ENCODE measurements around the gene CLCA2. TPM values are rescaled to one million over a fixed set of nuclear protein-coding genes. Genes with fewer than 3 reads are reported as not detected.

The CLCA2 gene
- total RNA-seq, 1 experiment from 2014 or later, result not detected

DNA sequence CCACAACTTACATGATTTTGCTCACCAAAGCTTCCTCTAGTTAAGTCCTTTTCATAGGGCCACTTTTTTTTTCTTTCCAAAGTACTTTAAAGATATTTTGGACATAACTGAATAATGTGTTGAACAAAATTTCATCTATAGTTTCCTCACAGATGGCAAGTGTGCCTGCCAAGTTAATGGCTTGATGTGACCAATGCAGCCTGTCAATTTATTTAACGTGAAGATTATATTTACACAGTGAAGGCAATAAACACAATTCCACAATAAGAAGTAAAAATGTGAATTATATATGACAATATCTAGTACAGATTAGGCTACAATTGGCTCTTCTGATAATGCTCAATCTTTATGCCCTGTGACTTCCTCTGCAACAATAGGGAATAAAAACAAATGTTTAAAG lies 18.0 kb downstream of the CLCA2 start:
- H3K4me1 ChIP-seq (ENCODE audit: control insufficient read depth, insufficient read depth, low read length), result no peaks in the 10 kb centered on the region
- no peak overlapping the region for H3K4me3 ChIP-seq (ENCODE audit: low read depth in 2 of 2, low read length in 2 of 2)
- DNase-seq (ENCODE audit: low read depth, low spot score), result no peak
- ATAC-seq, result no peak
- POLR2A ChIA-PET, result interaction anchor here (0.6 kb wide), 1 partner anchor 36 kb away, joined by 3 read pairs; no protein-coding TSS in a partner anchor
- H3K27me3 ChIP-seq (ENCODE audit: control insufficient read depth, insufficient read depth, low read length), result peaks cover 25% of the 10 kb centered on the region
- CTCF ChIA-PET, result no interaction called here
- in situ Hi-C loops (cut with HindIII; ENCODE audit: low pct_unique_long_range_greater_than_20kb, low sequenced_read_pairs), result loop anchor here (5.0 kb wide), 1 partner anchor 60 kb away; no protein-coding TSS in a partner anchor
- TF ChIP-seq, protein P1, sequence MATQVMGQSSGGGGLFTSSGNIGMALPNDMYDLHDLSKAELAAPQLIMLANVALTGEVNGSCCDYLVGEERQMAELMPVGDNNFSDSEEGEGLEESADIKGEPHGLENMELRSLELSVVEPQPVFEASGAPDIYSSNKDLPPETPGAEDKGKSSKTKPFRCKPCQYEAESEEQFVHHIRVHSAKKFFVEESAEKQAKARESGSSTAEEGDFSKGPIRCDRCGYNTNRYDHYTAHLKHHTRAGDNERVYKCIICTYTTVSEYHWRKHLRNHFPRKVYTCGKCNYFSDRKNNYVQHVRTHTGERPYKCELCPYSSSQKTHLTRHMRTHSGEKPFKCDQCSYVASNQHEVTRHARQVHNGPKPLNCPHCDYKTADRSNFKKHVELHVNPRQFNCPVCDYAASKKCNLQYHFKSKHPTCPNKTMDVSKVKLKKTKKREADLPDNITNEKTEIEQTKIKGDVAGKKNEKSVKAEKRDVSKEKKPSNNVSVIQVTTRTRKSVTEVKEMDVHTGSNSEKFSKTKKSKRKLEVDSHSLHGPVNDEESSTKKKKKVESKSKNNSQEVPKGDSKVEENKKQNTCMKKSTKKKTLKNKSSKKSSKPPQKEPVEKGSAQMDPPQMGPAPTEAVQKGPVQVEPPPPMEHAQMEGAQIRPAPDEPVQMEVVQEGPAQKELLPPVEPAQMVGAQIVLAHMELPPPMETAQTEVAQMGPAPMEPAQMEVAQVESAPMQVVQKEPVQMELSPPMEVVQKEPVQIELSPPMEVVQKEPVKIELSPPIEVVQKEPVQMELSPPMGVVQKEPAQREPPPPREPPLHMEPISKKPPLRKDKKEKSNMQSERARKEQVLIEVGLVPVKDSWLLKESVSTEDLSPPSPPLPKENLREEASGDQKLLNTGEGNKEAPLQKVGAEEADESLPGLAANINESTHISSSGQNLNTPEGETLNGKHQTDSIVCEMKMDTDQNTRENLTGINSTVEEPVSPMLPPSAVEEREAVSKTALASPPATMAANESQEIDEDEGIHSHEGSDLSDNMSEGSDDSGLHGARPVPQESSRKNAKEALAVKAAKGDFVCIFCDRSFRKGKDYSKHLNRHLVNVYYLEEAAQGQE (IDR thresholded peaks at IDR 0.05; ENCODE audit: insufficient read depth in 1 of 2, low read depth in 2 of 2, low read length in 1 of 2), result no peak
- no peak for TF ChIP-seq POLR2AphosphoS5 (IDR thresholded peaks at IDR 0.05; ENCODE audit: low read depth, low read length)
- TF ChIP-seq, protein P2, sequence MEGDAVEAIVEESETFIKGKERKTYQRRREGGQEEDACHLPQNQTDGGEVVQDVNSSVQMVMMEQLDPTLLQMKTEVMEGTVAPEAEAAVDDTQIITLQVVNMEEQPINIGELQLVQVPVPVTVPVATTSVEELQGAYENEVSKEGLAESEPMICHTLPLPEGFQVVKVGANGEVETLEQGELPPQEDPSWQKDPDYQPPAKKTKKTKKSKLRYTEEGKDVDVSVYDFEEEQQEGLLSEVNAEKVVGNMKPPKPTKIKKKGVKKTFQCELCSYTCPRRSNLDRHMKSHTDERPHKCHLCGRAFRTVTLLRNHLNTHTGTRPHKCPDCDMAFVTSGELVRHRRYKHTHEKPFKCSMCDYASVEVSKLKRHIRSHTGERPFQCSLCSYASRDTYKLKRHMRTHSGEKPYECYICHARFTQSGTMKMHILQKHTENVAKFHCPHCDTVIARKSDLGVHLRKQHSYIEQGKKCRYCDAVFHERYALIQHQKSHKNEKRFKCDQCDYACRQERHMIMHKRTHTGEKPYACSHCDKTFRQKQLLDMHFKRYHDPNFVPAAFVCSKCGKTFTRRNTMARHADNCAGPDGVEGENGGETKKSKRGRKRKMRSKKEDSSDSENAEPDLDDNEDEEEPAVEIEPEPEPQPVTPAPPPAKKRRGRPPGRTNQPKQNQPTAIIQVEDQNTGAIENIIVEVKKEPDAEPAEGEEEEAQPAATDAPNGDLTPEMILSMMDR (IDR thresholded peaks at IDR 0.05), result no peak; the same call in 1 of the 2 replicates
- TF ChIP-seq TCF7L2 (IDR thresholded peaks at IDR 0.05; ENCODE audit: low read depth, low read length), result no peak
- no peak for TF ChIP-seq SIN3A (IDR thresholded peaks at IDR 0.05; ENCODE audit: borderline replicate concordance, insufficient read depth, low read depth, low read length)
- no TSS peak for BruUV-seq (replicated peaks)
- H3K27ac ChIP-seq (ENCODE audit: low read length), result no peak overlapping the region
- no peaks in the 10 kb centered on the region for H3K9me3 ChIP-seq (ENCODE audit: control insufficient read depth, insufficient read depth, low read depth, low read length)
- H3K36me3 ChIP-seq (ENCODE audit: control insufficient read depth, insufficient read depth, low read length), result no peaks in the 10 kb centered on the region
- intact Hi-C loops (cut with micrococcal nuclease; ENCODE audit: unreplicated experiment), result no loop called here

DNA sequence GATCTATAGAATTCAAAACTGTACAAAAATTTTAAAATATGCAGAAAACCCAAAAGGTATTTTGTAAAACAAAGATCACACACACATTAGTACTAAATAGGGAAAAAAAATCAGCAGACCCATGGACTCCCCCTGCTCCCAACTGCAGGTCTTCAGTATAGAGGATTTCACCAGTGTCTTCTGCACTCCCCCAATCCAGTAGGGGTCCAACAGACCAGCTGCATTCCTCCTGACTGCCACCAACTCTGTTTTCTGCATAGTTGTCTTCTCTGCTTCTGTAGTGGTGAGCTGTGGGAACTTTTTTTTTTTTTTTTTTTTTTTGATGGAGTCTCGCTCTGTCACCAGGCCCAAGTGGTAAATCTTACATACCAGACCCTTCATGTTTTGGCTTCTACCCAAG lies 21.9 kb downstream of the CLCA2 start:
- BruUV-seq (replicated peaks), result no TSS peak
- intact Hi-C loops (cut with micrococcal nuclease; ENCODE audit: unreplicated experiment), result no loop called here
- Histone ChIP-seq H3K27ac (ENCODE audit: low read length) (no peak overlapping the region), H3K9me3 (ENCODE audit: control insufficient read depth, insufficient read depth, low read depth, low read length) (no peaks in the 10 kb centered on the region), H3K4me1 (ENCODE audit: control insufficient read depth, insufficient read depth, low read length) (no peaks in the 10 kb centered on the region), H3K27me3 (ENCODE audit: control insufficient read depth, insufficient read depth, low read length) (peaks cover 16% of the 10 kb centered on the region), H3K4me3 (ENCODE audit: low read depth in 2 of 2, low read length in 2 of 2) (no peak overlapping the region), H3K36me3 (ENCODE audit: control insufficient read depth, insufficient read depth, low read length) (no peaks in the 10 kb centered on the region)
- ChIA-PET POLR2A (no interaction called here), CTCF (no interaction called here)
- ATAC-seq, result no peak
- TF ChIP-seq POLR2AphosphoS5 (IDR thresholded peaks at IDR 0.05; ENCODE audit: low read depth, low read length) (no peak), TCF7L2 (IDR thresholded peaks at IDR 0.05; ENCODE audit: low read depth, low read length) (no peak), SIN3A (IDR thresholded peaks at IDR 0.05; ENCODE audit: borderline replicate concordance, insufficient read depth, low read depth, low read length) (no peak)
- TF ChIP-seq, protein P1 (IDR thresholded peaks at IDR 0.05; ENCODE audit: insufficient read depth in 1 of 2, low read depth in 2 of 2, low read length in 1 of 2), result no peak
- TF ChIP-seq, protein P2 (IDR thresholded peaks at IDR 0.05), result no peak
- in situ Hi-C loops (cut with HindIII; ENCODE audit: low pct_unique_long_range_greater_than_20kb, low sequenced_read_pairs), result no loop called here
- DNase-seq (ENCODE audit: low read depth, low spot score), result no peak

Measured in Panc1 (cell line).